ENCODE measurements around the gene PCNX2. TPM values are rescaled to one million over a fixed set of nuclear protein-coding genes. Genes with fewer than 3 reads are reported as not detected.

PCNX2 gene
- total and polyA plus RNA-seq, 2 of the 8 experiments (the other 6 are each of a cell fraction or from before 2014, with no cell fraction given) = 46.1 to 57.6 TPM

DNA sequence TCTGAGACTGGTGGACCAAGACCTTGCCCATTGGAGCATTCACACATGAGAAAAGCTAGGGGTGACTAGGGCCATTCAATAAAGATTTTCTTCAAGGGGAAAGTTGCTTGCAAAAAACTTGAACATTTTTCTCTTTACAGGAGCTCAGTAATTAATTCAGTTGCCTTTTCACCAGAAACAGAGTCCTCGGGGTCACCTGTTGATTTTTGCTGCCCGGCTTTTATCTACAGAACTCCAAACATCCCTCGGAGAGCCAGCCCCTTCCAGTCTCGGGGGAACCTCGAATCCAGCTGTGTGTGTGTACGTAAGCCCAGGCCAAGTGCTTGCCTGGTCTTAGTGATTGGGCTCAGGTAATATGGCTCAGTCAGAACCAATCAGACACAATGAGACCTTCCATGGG, 47.5 kb downstream of the PCNX2 start:
- Histone ChIP-seq H4K91ac (replicated peaks; ENCODE audit: insufficient read length, low read length) (no peak overlapping the region), H3K4me2 (ENCODE audit: insufficient read depth in 1 of 2, low read depth in 2 of 2, low read length in 2 of 2) (no peak overlapping the region), H3K27ac (ENCODE audit: low read depth, low read length) (no peak overlapping the region), H2BK20ac (ENCODE audit: low read length) (no peak overlapping the region), H3K4me1 (replicated peaks in 1 of 4; ENCODE audit: control insufficient read depth in 3 of 4, insufficient read depth in 4 of 4, low read length in 3 of 4) (peaks cover 0 to 3% (median 0%) of the 10 kb centered on the region in 4 experiments; a peak in 1 of 7 replicates), H3K27me3 (replicated peaks in 1 of 4; ENCODE audit: control insufficient read depth in 3 of 4, extremely low read depth in 1 of 4, insufficient read depth in 3 of 4, low read length in 3 of 4) (no peaks in the 10 kb centered on the region), H4K8ac (ENCODE audit: extremely low read depth, insufficient read depth, low read length) (no peak overlapping the region), H3K18ac (ENCODE audit: extremely low read depth, low read length) (no peak overlapping the region), H2AFZ (ENCODE audit: low read length) (no peak overlapping the region), H4K5ac (ENCODE audit: insufficient read length, low read depth, low read length) (no peak overlapping the region), H3K9ac (replicated peaks in 1 of 4; ENCODE audit: extremely low read depth in 1 of 4, low read depth in 3 of 4, low read length in 3 of 4) (no peak overlapping the region), H2BK5ac (ENCODE audit: low read depth, low read length) (no peak overlapping the region), H3K23ac (ENCODE audit: insufficient read length) (no peak overlapping the region), H2BK120ac (replicated peaks; ENCODE audit: low read depth, low read length) (no peak overlapping the region), H3K4me3 (ENCODE audit: extremely low read depth in 1 of 4, insufficient read depth in 2 of 4, low read depth in 3 of 4, low read length in 4 of 4) (no peak overlapping the region), H3K79me1 (ENCODE audit: low read depth, low read length) (no peaks in the 10 kb centered on the region), H2BK15ac (ENCODE audit: low read length) (no peak overlapping the region), H4K20me1 (replicated peaks in 1 of 2; ENCODE audit: control insufficient read depth in 1 of 2, insufficient read depth in 2 of 2, low read length in 2 of 2) (no peaks in the 10 kb centered on the region), H3K4ac (replicated peaks; ENCODE audit: insufficient read length, low read depth, low read length) (no peak overlapping the region), H3K56ac (replicated peaks; ENCODE audit: insufficient read length, low read depth, low read length) (no peak overlapping the region), H3K79me2 (ENCODE audit: control insufficient read depth in 1 of 2, insufficient read depth in 2 of 2, low read length in 2 of 2) (no peaks in the 10 kb centered on the region), H2AK5ac (ENCODE audit: low read depth, low read length) (no peak overlapping the region), H2BK12ac (ENCODE audit: low read depth, low read length) (no peak overlapping the region), H3K14ac (ENCODE audit: insufficient read length) (no peak overlapping the region), H3K9me3 (ENCODE audit: insufficient read depth in 2 of 2, low read depth in 1 of 2, low read length in 1 of 2) (no peaks in the 10 kb centered on the region), H3K23me2 (ENCODE audit: low read depth, low read length) (no peaks in the 10 kb centered on the region), H3K36me3 (ENCODE audit: control insufficient read depth in 2 of 4, insufficient read depth in 4 of 4, low read length in 3 of 4) (peaks cover 15 to 51% (median 42%) of the 10 kb centered on the region in 4 experiments)
- ChIA-PET POLR2A (ENCODE audit: partially characterized antibody) (no interaction called here), CTCF (ENCODE audit: partially characterized antibody) (no interaction called here)
- WGBS, 2 experiments (ENCODE audit: extremely low coverage in 1 of 2, insufficient coverage in 1 of 2, insufficient read length in 1 of 2, insufficient replicate concordance in 2 of 2, low coverage in 1 of 2, low lambda C conversion rate in 2 of 2, missing lambda C conversion rate in 1 of 2) = 90% methylated on average over 6 of the region's 6 CpGs; no CpG with 5 or more reads in 1 of the 2 experiments
- FAIRE-seq (no peak), DNase-seq (ENCODE audit: low read depth in 1 of 2, low spot score in 2 of 2) (no peak)
- TF ChIP-seq, protein P1, sequence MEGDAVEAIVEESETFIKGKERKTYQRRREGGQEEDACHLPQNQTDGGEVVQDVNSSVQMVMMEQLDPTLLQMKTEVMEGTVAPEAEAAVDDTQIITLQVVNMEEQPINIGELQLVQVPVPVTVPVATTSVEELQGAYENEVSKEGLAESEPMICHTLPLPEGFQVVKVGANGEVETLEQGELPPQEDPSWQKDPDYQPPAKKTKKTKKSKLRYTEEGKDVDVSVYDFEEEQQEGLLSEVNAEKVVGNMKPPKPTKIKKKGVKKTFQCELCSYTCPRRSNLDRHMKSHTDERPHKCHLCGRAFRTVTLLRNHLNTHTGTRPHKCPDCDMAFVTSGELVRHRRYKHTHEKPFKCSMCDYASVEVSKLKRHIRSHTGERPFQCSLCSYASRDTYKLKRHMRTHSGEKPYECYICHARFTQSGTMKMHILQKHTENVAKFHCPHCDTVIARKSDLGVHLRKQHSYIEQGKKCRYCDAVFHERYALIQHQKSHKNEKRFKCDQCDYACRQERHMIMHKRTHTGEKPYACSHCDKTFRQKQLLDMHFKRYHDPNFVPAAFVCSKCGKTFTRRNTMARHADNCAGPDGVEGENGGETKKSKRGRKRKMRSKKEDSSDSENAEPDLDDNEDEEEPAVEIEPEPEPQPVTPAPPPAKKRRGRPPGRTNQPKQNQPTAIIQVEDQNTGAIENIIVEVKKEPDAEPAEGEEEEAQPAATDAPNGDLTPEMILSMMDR (IDR thresholded peaks at IDR 0.05; ENCODE audit: control extremely low read depth in 1 of 3, insufficient read depth in 1 of 3, low read depth in 1 of 3, low read length in 3 of 3) = no peak
- TF ChIP-seq SRF (IDR thresholded peaks at IDR 0.05; ENCODE audit: low read depth, low read length) (no peak), CREB1 (IDR thresholded peaks at IDR 0.05) (no peak), KDM4A (IDR thresholded peaks at IDR 0.05; ENCODE audit: low read depth, low read length, severe bottlenecking) (no peak), POU5F1 (IDR thresholded peaks at IDR 0.05; ENCODE audit: low read depth, low read length) (no peak), HDAC6 (IDR thresholded peaks at IDR 0.05; ENCODE audit: low read depth, low read length) (no peak), ZNF274 (IDR thresholded peaks at IDR 0.05; ENCODE audit: borderline replicate concordance, extremely low read depth, low read length) (no peak), JUND (IDR thresholded peaks at IDR 0.05; ENCODE audit: low read length) (no peak), CBX8 (IDR thresholded peaks at IDR 0.05; ENCODE audit: borderline replicate concordance, low read depth, low read length) (no peak), KDM5A (IDR thresholded peaks at IDR 0.05; ENCODE audit: low read length) (no peak), BACH1 (IDR thresholded peaks at IDR 0.05; ENCODE audit: low read length) (no peak)
- TF ChIP-seq, protein P2, sequence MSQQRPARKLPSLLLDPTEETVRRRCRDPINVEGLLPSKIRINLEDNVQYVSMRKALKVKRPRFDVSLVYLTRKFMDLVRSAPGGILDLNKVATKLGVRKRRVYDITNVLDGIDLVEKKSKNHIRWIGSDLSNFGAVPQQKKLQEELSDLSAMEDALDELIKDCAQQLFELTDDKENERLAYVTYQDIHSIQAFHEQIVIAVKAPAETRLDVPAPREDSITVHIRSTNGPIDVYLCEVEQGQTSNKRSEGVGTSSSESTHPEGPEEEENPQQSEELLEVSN (IDR thresholded peaks at IDR 0.05) = no peak
